ENCODE results near the gene ATP9B.

- TF ChIP-seq ZNF48 (tag by site-specific recombination; IDR thresholded peaks at IDR 0.05) (no peak), REPIN1 (tag by site-specific recombination; IDR thresholded peaks at IDR 0.05; ENCODE audit: low read depth) (no peak), ZBTB21 (tag by site-specific recombination; IDR thresholded peaks at IDR 0.05) (no peak), ZNF391 (tag by site-specific recombination; IDR thresholded peaks at IDR 0.05; ENCODE audit: borderline replicate concordance, low read depth) (no peak), CTCF (tag by site-specific recombination; IDR thresholded peaks at IDR 0.05) (no peak), ZNF335 (tag by site-specific recombination; conservative IDR thresholded peaks at IDR 0.05) (no peak), BCL6B (tag by site-specific recombination; IDR thresholded peaks at IDR 0.05) (no peak), GFI1B (tag by site-specific recombination; IDR thresholded peaks at IDR 0.05) (no peak), REST (tag by site-specific recombination; IDR thresholded peaks at IDR 0.05) (no peak), GLI2 (tag by site-specific recombination; IDR thresholded peaks at IDR 0.05; ENCODE audit: borderline replicate concordance, low read depth) (no peak)
Measured at GRCh38 chr18:79410731-79411613, 341.8 kb downstream of the ATP9B start.

Data from HEK293 (cell line).